Astrocyte (in vitro differentiated cells and primary cell): Measurements from ENCODE around the gene TMEM266.

Experiments used
- EZH2 ChIP-seq: IDR thresholded peaks from 2 replicates; pipeline ENCODE4 v1.6.1; 2012; ENCODE audit warnings: mild to moderate bottlenecking, low read length, inconsistent platforms; ENCODE audit not compliant: insufficient read depth
- TF ChIP-seq, protein P1 (sequence below): IDR thresholded peaks from 2 replicates; pipeline ENCODE4 v1.5.1; 2011; ENCODE audit warnings: low read depth, mild to moderate bottlenecking, inconsistent platforms, low read length, moderate library complexity; ENCODE audit not compliant: insufficient read depth

DNA sequence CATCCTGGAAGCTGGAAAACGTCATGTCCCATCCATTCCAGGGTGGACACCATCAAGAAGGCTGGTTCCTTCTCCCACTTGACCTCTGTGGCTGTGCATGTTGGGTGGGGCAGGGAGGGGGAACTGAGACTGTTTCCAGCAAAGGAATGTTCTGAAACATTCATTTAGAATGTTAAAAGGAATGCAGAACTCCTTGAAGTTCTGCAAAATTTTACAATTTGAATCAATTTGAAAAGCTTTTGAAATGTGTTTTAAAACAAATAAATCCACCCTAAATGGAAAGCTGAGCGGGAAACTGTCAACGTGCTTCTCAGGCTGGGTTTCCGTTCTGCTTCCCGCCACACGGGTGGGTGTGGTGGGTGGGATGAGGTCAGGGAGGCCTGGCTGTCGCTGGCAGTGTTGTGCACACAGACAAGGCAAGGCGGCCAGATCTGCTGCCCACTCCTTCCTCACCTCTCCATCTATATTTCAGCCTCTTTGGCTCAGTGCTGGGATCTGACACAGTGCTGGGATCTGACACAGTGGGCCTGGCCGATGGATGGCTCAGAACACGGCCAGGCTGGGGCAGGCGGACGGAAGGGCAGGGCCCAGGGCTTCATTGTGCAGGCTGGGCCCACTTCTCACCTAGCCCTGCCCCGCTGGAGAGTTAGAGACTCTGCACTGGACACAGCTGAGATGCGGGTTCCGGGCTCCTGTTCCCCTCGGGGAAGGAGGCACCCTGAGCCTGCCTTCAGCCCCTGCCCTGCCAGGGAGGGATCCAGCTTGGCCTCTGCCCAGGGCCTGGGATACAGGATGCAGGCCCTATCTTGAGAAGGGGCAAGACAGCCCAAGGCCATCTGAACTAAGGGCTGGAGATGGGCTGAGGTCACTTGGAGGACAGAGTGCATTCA is 110.4 kb downstream of the TMEM266 start:
- TF ChIP-seq, protein P1, sequence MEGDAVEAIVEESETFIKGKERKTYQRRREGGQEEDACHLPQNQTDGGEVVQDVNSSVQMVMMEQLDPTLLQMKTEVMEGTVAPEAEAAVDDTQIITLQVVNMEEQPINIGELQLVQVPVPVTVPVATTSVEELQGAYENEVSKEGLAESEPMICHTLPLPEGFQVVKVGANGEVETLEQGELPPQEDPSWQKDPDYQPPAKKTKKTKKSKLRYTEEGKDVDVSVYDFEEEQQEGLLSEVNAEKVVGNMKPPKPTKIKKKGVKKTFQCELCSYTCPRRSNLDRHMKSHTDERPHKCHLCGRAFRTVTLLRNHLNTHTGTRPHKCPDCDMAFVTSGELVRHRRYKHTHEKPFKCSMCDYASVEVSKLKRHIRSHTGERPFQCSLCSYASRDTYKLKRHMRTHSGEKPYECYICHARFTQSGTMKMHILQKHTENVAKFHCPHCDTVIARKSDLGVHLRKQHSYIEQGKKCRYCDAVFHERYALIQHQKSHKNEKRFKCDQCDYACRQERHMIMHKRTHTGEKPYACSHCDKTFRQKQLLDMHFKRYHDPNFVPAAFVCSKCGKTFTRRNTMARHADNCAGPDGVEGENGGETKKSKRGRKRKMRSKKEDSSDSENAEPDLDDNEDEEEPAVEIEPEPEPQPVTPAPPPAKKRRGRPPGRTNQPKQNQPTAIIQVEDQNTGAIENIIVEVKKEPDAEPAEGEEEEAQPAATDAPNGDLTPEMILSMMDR = no peak
- TF ChIP-seq EZH2 = no peak
